H1 (cell line): Measurements from ENCODE around the gene WWP2.

Experiments
- BCL11A ChIP-seq, 2 experiments: IDR thresholded peaks; one replicate each; pipeline ENCODE4 v1.6.1; 2011; ENCODE audit warnings: low read depth in 2 of 2, low read length in 2 of 2, mild to moderate bottlenecking in 2 of 2
- BRCA1 ChIP-seq: IDR thresholded peaks from 2 replicates; pipeline ENCODE4 v1.6.1; 2012; ENCODE audit warnings: low read depth, low read length, improper control_type of control experiment
- CHD2 ChIP-seq: IDR thresholded peaks from 2 replicates; pipeline ENCODE4 v1.6.1; 2012; ENCODE audit warnings: low read length, improper control_type of control experiment
- CREB1 ChIP-seq: IDR thresholded peaks from 2 replicates; pipeline ENCODE4 v1.6.1; 2012; ENCODE audit warnings: inconsistent platforms
- EGR1 ChIP-seq: IDR thresholded peaks from 2 replicates; pipeline ENCODE4 v1.6.1; 2011; ENCODE audit warnings: low read depth, low read length, borderline replicate concordance
- EP300 ChIP-seq, 2 experiments: IDR thresholded peaks; 1 replicate in 1 of 2; 2 replicates in 1 of 2; pipeline ENCODE4 v1.6.1; 2011 to 2012; ENCODE audit warnings: low read depth in 2 of 2, low read length in 2 of 2, mild to moderate bottlenecking in 2 of 2, borderline replicate concordance in 1 of 2, inconsistent platforms in 1 of 2, moderate library complexity in 1 of 2
- EZH2 ChIP-seq: fragments of 200-600 bp; sonication (generic); IDR thresholded peaks from 2 replicates; pipeline ENCODE4 v1.7.1; 2012; ENCODE audit warnings: low read depth, mild to moderate bottlenecking, moderate library complexity, low read length, inconsistent platforms; ENCODE audit not compliant: severe bottlenecking
- JUND ChIP-seq: IDR thresholded peaks from 2 replicates; pipeline ENCODE4 v1.6.1; 2011; ENCODE audit warnings: mild to moderate bottlenecking, improper control_type of control experiment, low read length
- POLR2AphosphoS5 ChIP-seq: IDR thresholded peaks from 2 replicates; pipeline ENCODE4 v1.6.1; 2011; ENCODE audit warnings: low read depth, low read length
- TAF7 ChIP-seq: optimal IDR thresholded peaks from 2 replicates; pipeline ENCODE3; 2011; ENCODE audit warnings: low read depth, mild to moderate bottlenecking, inconsistent platforms, low read length, moderate library complexity, borderline replicate concordance
- TBP ChIP-seq: IDR thresholded peaks from 2 replicates; pipeline ENCODE4 v1.6.1; 2011; ENCODE audit warnings: low read depth, low read length, improper control_type of control experiment
- YY1 ChIP-seq: IDR thresholded peaks from 2 replicates; pipeline ENCODE4 v1.6.1; 2011; ENCODE audit warnings: low read depth, mild to moderate bottlenecking, low read length
- TF ChIP-seq, protein P1 (sequence below), 3 experiments: IDR thresholded peaks; 1 replicate in 2 of 3; 2 replicates in 1 of 3; pipeline versions ENCODE4 v1.5.1 to v1.6.1; 2011; ENCODE audit warnings: low read length in 3 of 3, mild to moderate bottlenecking in 3 of 3, inconsistent platforms in 2 of 3, low read depth in 1 of 3, moderate library complexity in 1 of 3; ENCODE audit not compliant: insufficient read depth in 1 of 3; ENCODE audit errors: control extremely low read depth in 1 of 3
- TF ChIP-seq, protein P2 (sequence below): IDR thresholded peaks from 2 replicates; pipeline ENCODE4 v1.6.1; 2012; ENCODE audit warnings: inconsistent platforms

DNA sequence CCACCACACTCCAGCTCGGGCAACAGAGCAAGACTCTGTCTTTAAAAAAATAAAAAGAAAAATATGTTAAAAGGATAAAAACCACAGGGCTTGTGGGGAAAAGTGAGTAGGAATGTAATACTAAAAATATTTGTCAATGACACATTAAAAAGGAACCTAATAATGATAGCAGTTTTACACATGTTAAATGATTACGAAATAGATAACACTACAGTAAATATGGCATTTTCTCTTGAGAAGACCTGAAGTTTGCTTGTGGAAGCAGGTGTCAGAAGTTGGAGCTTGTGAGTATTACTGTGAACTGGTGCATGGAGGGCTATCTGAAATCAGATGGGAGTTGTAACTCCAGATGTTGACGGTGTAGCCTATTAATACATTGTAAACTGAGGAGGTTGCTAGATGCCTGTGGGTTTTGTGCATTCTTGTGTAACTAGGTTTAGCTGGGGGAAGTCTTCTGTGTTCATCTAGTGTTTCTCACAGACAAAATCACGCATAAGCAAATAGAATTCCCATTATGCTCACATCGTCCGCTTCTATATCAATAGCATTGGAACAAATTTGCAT, 144.8 kb downstream of the WWP2 start:
- TF ChIP-seq, protein P1, sequence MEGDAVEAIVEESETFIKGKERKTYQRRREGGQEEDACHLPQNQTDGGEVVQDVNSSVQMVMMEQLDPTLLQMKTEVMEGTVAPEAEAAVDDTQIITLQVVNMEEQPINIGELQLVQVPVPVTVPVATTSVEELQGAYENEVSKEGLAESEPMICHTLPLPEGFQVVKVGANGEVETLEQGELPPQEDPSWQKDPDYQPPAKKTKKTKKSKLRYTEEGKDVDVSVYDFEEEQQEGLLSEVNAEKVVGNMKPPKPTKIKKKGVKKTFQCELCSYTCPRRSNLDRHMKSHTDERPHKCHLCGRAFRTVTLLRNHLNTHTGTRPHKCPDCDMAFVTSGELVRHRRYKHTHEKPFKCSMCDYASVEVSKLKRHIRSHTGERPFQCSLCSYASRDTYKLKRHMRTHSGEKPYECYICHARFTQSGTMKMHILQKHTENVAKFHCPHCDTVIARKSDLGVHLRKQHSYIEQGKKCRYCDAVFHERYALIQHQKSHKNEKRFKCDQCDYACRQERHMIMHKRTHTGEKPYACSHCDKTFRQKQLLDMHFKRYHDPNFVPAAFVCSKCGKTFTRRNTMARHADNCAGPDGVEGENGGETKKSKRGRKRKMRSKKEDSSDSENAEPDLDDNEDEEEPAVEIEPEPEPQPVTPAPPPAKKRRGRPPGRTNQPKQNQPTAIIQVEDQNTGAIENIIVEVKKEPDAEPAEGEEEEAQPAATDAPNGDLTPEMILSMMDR (IDR thresholded peaks at IDR 0.05; ENCODE audit: control extremely low read depth in 1 of 3, insufficient read depth in 1 of 3, low read depth in 1 of 3, low read length in 3 of 3): no peak
- TF ChIP-seq YY1: no peak
- no peak for TF ChIP-seq POLR2AphosphoS5
- TF ChIP-seq TAF7: no peak
- TF ChIP-seq JUND: no peak
- TF ChIP-seq EP300 (IDR thresholded peaks at IDR 0.05; ENCODE audit: borderline replicate concordance in 1 of 2, low read depth in 2 of 2, low read length in 2 of 2): no peak
- no peak for TF ChIP-seq BCL11A (IDR thresholded peaks at IDR 0.05; ENCODE audit: low read depth in 2 of 2, low read length in 2 of 2)
- no peak for TF ChIP-seq TBP
- no peak for TF ChIP-seq CREB1
- TF ChIP-seq EGR1: no peak
- TF ChIP-seq EZH2: no peak
- TF ChIP-seq BRCA1: no peak
- TF ChIP-seq, protein P2, sequence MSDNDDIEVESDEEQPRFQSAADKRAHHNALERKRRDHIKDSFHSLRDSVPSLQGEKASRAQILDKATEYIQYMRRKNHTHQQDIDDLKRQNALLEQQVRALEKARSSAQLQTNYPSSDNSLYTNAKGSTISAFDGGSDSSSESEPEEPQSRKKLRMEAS: no peak
- no peak for TF ChIP-seq CHD2
